HCT116 (cell line): ENCODE measurements around the gene PRSS36. TPM values are rescaled to one million over a fixed set of nuclear protein-coding genes. Genes with fewer than 3 reads are reported as not detected.

Experiments
- ATAC-seq: fragments of 200-7000 bp; cut with Tn5 transposase; 2 replicates; pipeline ENCODE4 v1.9.1; 2020; ENCODE audit warnings: mild to moderate bottlenecking, moderate library complexity
- BruUV-seq: library from RNA; stranded (reverse); fragments of 400-500 nt; replicated peaks from 2 replicates; lab custom pipeline; 2021; lab: Mats Ljungman, UMichigan
- CTCF ChIA-PET: fragments of 300-600 bp; sonication (Branson Sonifier 250); formaldehyde crosslinking; loops from one replicate; lab custom pipeline; 2021; ENCODE audit warnings: antibody characterized with exemption; lab: Charles Lee
- POLR2A ChIA-PET: fragments of 300-600, 350-600 bp; sonication (Branson Sonifier 250); formaldehyde crosslinking; loops from one replicate; lab custom pipeline; 2021; ENCODE audit warnings: antibody characterized with exemption; lab: Charles Lee
- RAD21 ChIA-PET, 2 experiments: fragments of 300-600 bp; sonication (Branson Sonifier 250); formaldehyde crosslinking; loops; one replicate each; lab custom pipeline; 2023; ENCODE audit warnings: low total read pairs in 2 of 2; ENCODE audit not compliant: uncharacterized antibody in 2 of 2, unreplicated experiment in 2 of 2, low non-redundant PET in 1 of 2; lab: Charles Lee
- DNase-seq: peaks from one replicate; pipeline ENCODE4 v3.0.0-alpha.2; 2010; ENCODE audit warnings: low read depth, low spot score
- H2AFZ ChIP-seq: fragments of 200-600 bp; shearing (Covaris generic), sonication (generic); 2 replicates; pipeline ENCODE4 v1.6.1; 2017; ENCODE audit warnings: low read depth, mixed run types, mixed read lengths, antibody characterized with exemption, low read length; ENCODE audit not compliant: poor library complexity, severe bottlenecking
- H3K27ac ChIP-seq: 2 replicates; pipeline ENCODE4 v1.5.1; 2012; ENCODE audit warnings: low read depth, low read length
- H3K27me3 ChIP-seq: fragments of 200-600 bp; sonication (generic); 2 replicates; pipeline ENCODE4 v1.6.1; 2016; ENCODE audit warnings: mixed run types, low read length, mixed read lengths; ENCODE audit not compliant: insufficient read depth
- H3K36me3 ChIP-seq, 2 experiments: fragments of 200-500 bp in 1 of 2; fragments of 200-600 bp in 1 of 2; sonication (Bioruptor generic) in 1 of 2; sonication (generic) in 1 of 2; 2 replicates each; pipeline versions ENCODE4 v1.5.1 to v1.6.1; 2014 to 2016; ENCODE audit warnings: low read length in 2 of 2, inconsistent platforms in 1 of 2, mixed read lengths in 1 of 2, mixed run types in 1 of 2; ENCODE audit not compliant: insufficient read depth in 2 of 2, control insufficient read depth in 1 of 2
- H3K4me1 ChIP-seq, 2 experiments: fragments of 200-600 bp in 1 of 2; sonication (generic) in 1 of 2; 2 replicates each; pipeline versions ENCODE4 v1.5.1 to v1.6.1; 2012 to 2017; ENCODE audit warnings: low read length in 2 of 2, inconsistent platforms in 1 of 2, mild to moderate bottlenecking in 1 of 2, mixed read lengths in 1 of 2, mixed run types in 1 of 2, moderate library complexity in 1 of 2; ENCODE audit not compliant: insufficient read depth in 2 of 2, control insufficient read depth in 1 of 2
- H3K4me2 ChIP-seq: fragments of 200-600 bp; sonication (generic); 2 replicates; pipeline ENCODE4 v1.6.1; 2017; ENCODE audit warnings: mixed run types, low read length, mixed read lengths
- H3K4me3 ChIP-seq, 2 experiments: fragments of 200-600 bp in 1 of 2; sonication (generic) in 1 of 2; replicated peaks in 1 of 2; 2 replicates each; pipeline ENCODE4 v1.5.1; 2011 to 2016; ENCODE audit warnings: low read length in 2 of 2, control low read depth in 1 of 2, low read depth in 1 of 2, mild to moderate bottlenecking in 1 of 2, mixed read lengths in 1 of 2, mixed run types in 1 of 2
- H3K79me2 ChIP-seq: fragments of 200-600 bp; sonication (generic); 2 replicates; pipeline ENCODE4 v1.6.1; 2017; ENCODE audit warnings: mild to moderate bottlenecking, mixed run types, low read length, moderate library complexity, mixed read lengths; ENCODE audit not compliant: insufficient read depth
- H3K9ac ChIP-seq: fragments of 200-600 bp; sonication (generic); 2 replicates; pipeline ENCODE4 v1.6.1; 2016; ENCODE audit warnings: low read length, mixed read lengths
- H3K9me2 ChIP-seq: fragments of 200-600 bp; sonication (generic), shearing (Covaris generic); 2 replicates; pipeline ENCODE4 v1.6.1; 2017; ENCODE audit warnings: mixed run types, mild to moderate bottlenecking, moderate library complexity; ENCODE audit not compliant: insufficient read depth
- H3K9me3 ChIP-seq, 2 experiments: fragments of 200-500 bp in 1 of 2; fragments of 200-600 bp in 1 of 2; sonication (Bioruptor generic) in 1 of 2; sonication (generic) in 1 of 2; 2 replicates each; pipeline ENCODE4 v1.6.1; 2014 to 2017; ENCODE audit warnings: low read length in 2 of 2, mixed read lengths in 2 of 2, inconsistent platforms in 1 of 2, low read depth in 1 of 2, mild to moderate bottlenecking in 1 of 2, mixed run types in 1 of 2, moderate library complexity in 1 of 2; ENCODE audit not compliant: control insufficient read depth in 1 of 2, insufficient read depth in 1 of 2
- H4K20me1 ChIP-seq: fragments of 200-600 bp; sonication (generic), shearing (Covaris generic); 2 replicates; pipeline ENCODE4 v1.6.1; 2017; ENCODE audit warnings: mixed run types, mild to moderate bottlenecking, moderate library complexity; ENCODE audit not compliant: insufficient read depth
- CBX3 ChIP-seq: IDR thresholded peaks from 2 replicates; pipeline ENCODE4 v1.6.1; 2012; ENCODE audit warnings: low read depth
- EZH2phosphoT487 ChIP-seq: fragments of 200-600 bp; IDR thresholded peaks from 2 replicates; pipeline ENCODE4 v1.6.1; 2018; ENCODE audit warnings: antibody characterized with exemption, borderline replicate concordance
- JUND ChIP-seq: IDR thresholded peaks from 2 replicates; pipeline ENCODE4 v1.6.1; 2012
- POLR2A ChIP-seq: IDR thresholded peaks from 2 replicates; pipeline ENCODE4 v1.7.0; 2011; ENCODE audit warnings: borderline replicate concordance; ENCODE audit not compliant: insufficient read depth, insufficient read length; ENCODE audit errors: extremely low read depth
- POLR2AphosphoS5 ChIP-seq: IDR thresholded peaks from 2 replicates; pipeline ENCODE4 v1.6.1; 2011; ENCODE audit warnings: mild to moderate bottlenecking, low read depth, low read length, moderate library complexity
- RAD21 ChIP-seq: IDR thresholded peaks from 2 replicates; pipeline ENCODE4 v1.6.1; 2012; ENCODE audit warnings: low read depth, mild to moderate bottlenecking
- SIN3A ChIP-seq: IDR thresholded peaks from 2 replicates; pipeline ENCODE4 v1.6.1; 2012; ENCODE audit warnings: low read depth
- SRF ChIP-seq: IDR thresholded peaks from 2 replicates; pipeline ENCODE4 v1.6.1; 2012; ENCODE audit warnings: low read depth
- intact Hi-C: fragments of 100-400 bp; cut with micrococcal nuclease; formaldehyde crosslinking; loops from 2 replicates; pipeline ENCODE4 v1.10.0; 2022
- total RNA-seq: library from RNA; stranded (reverse); gene quantifications from one replicate; pipeline ENCODE4 v1.2.1, GENCODE V29; 2021; ENCODE audit not compliant: unreplicated experiment

PRSS36 gene
- total RNA-seq, 1 experiment from 2014 or later = not detected

- intact Hi-C loops = no loop called here
- no peaks in the 10 kb centered on the region for H3K9me3 ChIP-seq
- POLR2A ChIA-PET = interaction anchor here (1.4 kb wide), 1 partner anchor 9 kb away, joined by 3 read pairs; no protein-coding TSS in a partner anchor
- DNase-seq = no peak
- CTCF ChIA-PET = no interaction called here
- no peak overlapping the region for H3K27ac ChIP-seq
- TF ChIP-seq SRF = no peak
- no peak; the same call in 1 of the 2 replicates for TF ChIP-seq POLR2AphosphoS5
- no peak for TF ChIP-seq JUND
- no peak for TF ChIP-seq EZH2phosphoT487
- TF ChIP-seq POLR2A = no peak
- TF ChIP-seq CBX3 = no peak
- no peak for TF ChIP-seq SIN3A
- H3K79me2 ChIP-seq = peaks cover 7% of the 10 kb centered on the region; the same call in 1 of the 2 replicates
- RAD21 ChIA-PET = no interaction called here
- no peaks in the 10 kb centered on the region for H3K9me2 ChIP-seq
- peaks cover 8 to 14% of the 10 kb centered on the region in 2 experiments; a peak in 3 of 4 replicates for H3K36me3 ChIP-seq
- H4K20me1 ChIP-seq = no peaks in the 10 kb centered on the region
- BruUV-seq = no TSS peak
- ATAC-seq = no peak
- no peak overlapping the region for H2AFZ ChIP-seq
- H3K4me3 ChIP-seq = no peak overlapping the region
- no peaks in the 10 kb centered on the region for H3K27me3 ChIP-seq
- no peak overlapping the region for H3K4me2 ChIP-seq
- no peak overlapping the region for H3K9ac ChIP-seq
- peaks cover 34 to 51% of the 10 kb centered on the region in 2 experiments for H3K4me1 ChIP-seq
Observed at GRCh38 chr16:31133046-31133501, 16.8 kb downstream of the PRSS36 start.

- POLR2A ChIA-PET = interaction anchor here (1.4 to 2.4 kb wide), 2 partner anchors 10 to 15 kb away, joined by 3 to 7 read pairs; partner anchors contain the start of gene KAT8
- no peak overlapping the region for H3K4me2 ChIP-seq
- no peak for DNase-seq
- no peaks in the 10 kb centered on the region for H4K20me1 ChIP-seq
- BruUV-seq = no TSS peak
- peaks cover 29 to 45% of the 10 kb centered on the region in 2 experiments for H3K4me1 ChIP-seq
- H2AFZ ChIP-seq = no peak overlapping the region
- no peak for TF ChIP-seq RAD21
- TF ChIP-seq POLR2AphosphoS5 = peak; percentile 27; the same call in 1 of the 2 replicates
- no peak for ATAC-seq
- no peak overlapping the region for H3K4me3 ChIP-seq
- no peak overlapping the region for H3K27ac ChIP-seq
- H3K9me3 ChIP-seq = no peaks in the 10 kb centered on the region
- no peaks in the 10 kb centered on the region for H3K9me2 ChIP-seq
- RAD21 ChIA-PET = no interaction called here
- peaks cover 8 to 14% of the 10 kb centered on the region in 2 experiments; a peak in 3 of 4 replicates for H3K36me3 ChIP-seq
- H3K79me2 ChIP-seq = peaks cover 7% of the 10 kb centered on the region; the same call in 1 of the 2 replicates
- intact Hi-C loops = no loop called here
- H3K27me3 ChIP-seq = no peaks in the 10 kb centered on the region
- CTCF ChIA-PET = interaction anchor here (0.6 to 1.6 kb wide), 2 partner anchors 10 to 30 kb away, joined by 4 to 8 read pairs; no protein-coding TSS in a partner anchor
- no peak overlapping the region for H3K9ac ChIP-seq
Observed at GRCh38 chr16:31132303-31132979, 17.4 kb downstream of the PRSS36 start.
